ENCODE data around the gene CT45A1.
"Not testable (repeated sequence)": the region's sequence is repeated elsewhere in the genome, so short reads cannot be mapped to it uniquely, and the experiment has no call there.

Gene CT45A1

GRCh38 chrX:135713183-135713689 is at the start of gene CT45A1:
CT45A1 (plus strand) TSS chrX:135713639; CDS start chrX:135718941, 5,302 bp downstream.
- H3K9me3 Mint-ChIP-seq; DNase-seq (ENCODE audit: low spot score); H3K27ac Mint-ChIP-seq; H3K4me3 Mint-ChIP-seq; H3K4me1 Mint-ChIP-seq (ENCODE audit: low read depth); H3K36me3 Mint-ChIP-seq (ENCODE audit: low read depth); H3K27me3 Mint-ChIP-seq (ENCODE audit: low read depth): not testable (repeated sequence)

GRCh38 chrX:135672979-135673378 is 40.5 kb upstream of the CT45A1 start:
- H3K4me3 Mint-ChIP-seq; H3K9me3 Mint-ChIP-seq; H3K27me3 Mint-ChIP-seq (ENCODE audit: low read depth); H3K4me1 Mint-ChIP-seq (ENCODE audit: low read depth); DNase-seq (ENCODE audit: low spot score); H3K36me3 Mint-ChIP-seq (ENCODE audit: low read depth); H3K27ac Mint-ChIP-seq: not testable (repeated sequence)

- Mint-ChIP-seq H3K36me3 (ENCODE audit: low read depth) (no peaks in the 10 kb centered on the region), H3K27me3 (ENCODE audit: low read depth) (no peaks in the 10 kb centered on the region), H3K4me1 (ENCODE audit: low read depth) (no peaks in the 10 kb centered on the region), H3K9me3 (no peaks in the 10 kb centered on the region), H3K27ac (no peak overlapping the region), H3K4me3 (no peak overlapping the region)
- no peak for DNase-seq (ENCODE audit: low spot score)
Observed at GRCh38 chrX:135688137-135688536, 25.3 kb upstream of the CT45A1 start.

GRCh38 chrX:135695471-135695870 is 18.0 kb upstream of the CT45A1 start:
- no peak overlapping the region for H3K27ac Mint-ChIP-seq

GRCh38 chrX:135697601-135698000 is 15.8 kb upstream of the CT45A1 start:
- DNase-seq (ENCODE audit: low spot score): no peak
- H3K9me3 Mint-ChIP-seq: no peaks in the 10 kb centered on the region
- no peak overlapping the region for H3K27ac Mint-ChIP-seq
- no peaks in the 10 kb centered on the region for H3K4me1 Mint-ChIP-seq (ENCODE audit: low read depth)
- H3K4me3 Mint-ChIP-seq: no peak overlapping the region
- no peaks in the 10 kb centered on the region for H3K36me3 Mint-ChIP-seq (ENCODE audit: low read depth)
- H3K27me3 Mint-ChIP-seq (ENCODE audit: low read depth): no peaks in the 10 kb centered on the region

More at GRCh38 chrX:135695471-135695870, 18.0 kb upstream of the CT45A1 start:
- DNase-seq (ENCODE audit: low spot score): no peak
- H3K27me3 Mint-ChIP-seq (ENCODE audit: low read depth): no peaks in the 10 kb centered on the region
- H3K4me1 Mint-ChIP-seq (ENCODE audit: low read depth): no peaks in the 10 kb centered on the region
- H3K9me3 Mint-ChIP-seq: no peaks in the 10 kb centered on the region
- H3K36me3 Mint-ChIP-seq (ENCODE audit: low read depth): no peaks in the 10 kb centered on the region
- H3K4me3 Mint-ChIP-seq: no peak overlapping the region

- no peaks in the 10 kb centered on the region for H3K27me3 Mint-ChIP-seq (ENCODE audit: low read depth)
- no peaks in the 10 kb centered on the region for H3K4me1 Mint-ChIP-seq (ENCODE audit: low read depth)
- H3K9me3 Mint-ChIP-seq: no peaks in the 10 kb centered on the region
- no peak overlapping the region for H3K27ac Mint-ChIP-seq
- no peaks in the 10 kb centered on the region for H3K36me3 Mint-ChIP-seq (ENCODE audit: low read depth)
- no peak overlapping the region for H3K4me3 Mint-ChIP-seq
- no peak for DNase-seq (ENCODE audit: low spot score)
Observed at GRCh38 chrX:135698924-135699323, 14.5 kb upstream of the CT45A1 start.

- H3K27me3 Mint-ChIP-seq (ENCODE audit: low read depth): no peaks in the 10 kb centered on the region
- H3K4me3 Mint-ChIP-seq: no peak overlapping the region
Observed at GRCh38 chrX:135707880-135708279, 5.6 kb upstream of the CT45A1 start.

GRCh38 chrX:135713795-135714194 is 356 bp downstream of the CT45A1 start:
- Mint-ChIP-seq H3K4me3 (no peak overlapping the region), H3K36me3 (ENCODE audit: low read depth) (no peaks in the 10 kb centered on the region), H3K27ac (no peak overlapping the region), H3K9me3 (no peaks in the 10 kb centered on the region), H3K4me1 (ENCODE audit: low read depth) (no peaks in the 10 kb centered on the region), H3K27me3 (ENCODE audit: low read depth) (no peaks in the 10 kb centered on the region)
- DNase-seq (ENCODE audit: low spot score): no peak

More at GRCh38 chrX:135707880-135708279, 5.6 kb upstream of the CT45A1 start:
- H3K36me3 Mint-ChIP-seq (ENCODE audit: low read depth): no peaks in the 10 kb centered on the region
- H3K4me1 Mint-ChIP-seq (ENCODE audit: low read depth): no peaks in the 10 kb centered on the region
- no peak overlapping the region for H3K27ac Mint-ChIP-seq
- H3K9me3 Mint-ChIP-seq: no peaks in the 10 kb centered on the region
- no peak for DNase-seq (ENCODE audit: low spot score)

- H3K36me3 Mint-ChIP-seq (ENCODE audit: low read depth); H3K27me3 Mint-ChIP-seq (ENCODE audit: low read depth); H3K4me1 Mint-ChIP-seq (ENCODE audit: low read depth); H3K9me3 Mint-ChIP-seq; H3K4me3 Mint-ChIP-seq; DNase-seq (ENCODE audit: low spot score); H3K27ac Mint-ChIP-seq: not testable (repeated sequence)
Observed at GRCh38 chrX:135734666-135735065, 21.2 kb downstream of the CT45A1 start.

GRCh38 chrX:135737366-135738071 is 24.1 kb downstream of the CT45A1 start:
- Mint-ChIP-seq H3K4me1 (ENCODE audit: low read depth) (no peaks in the 10 kb centered on the region), H3K27me3 (ENCODE audit: low read depth) (no peaks in the 10 kb centered on the region), H3K9me3 (no peaks in the 10 kb centered on the region), H3K4me3 (no peak overlapping the region), H3K27ac (no peak overlapping the region), H3K36me3 (ENCODE audit: low read depth) (no peaks in the 10 kb centered on the region)
- no peak for DNase-seq (ENCODE audit: low spot score)

GRCh38 chrX:135740681-135741149 is 27.3 kb downstream of the CT45A1 start:
- Mint-ChIP-seq H3K4me3 (peak overlapping the region; percentile 60), H3K9me3 (no peaks in the 10 kb centered on the region), H3K27me3 (ENCODE audit: low read depth) (no peaks in the 10 kb centered on the region), H3K36me3 (ENCODE audit: low read depth) (no peaks in the 10 kb centered on the region), H3K4me1 (ENCODE audit: low read depth) (no peaks in the 10 kb centered on the region), H3K27ac (no peak overlapping the region)
- DNase-seq (ENCODE audit: low spot score): peak; percentile 24

GRCh38 chrX:135741192-135741715 is 27.8 kb downstream of the CT45A1 start:
- DNase-seq (ENCODE audit: low spot score): no peak
- Mint-ChIP-seq H3K4me1 (ENCODE audit: low read depth) (no peaks in the 10 kb centered on the region), H3K27me3 (ENCODE audit: low read depth) (no peaks in the 10 kb centered on the region), H3K9me3 (no peaks in the 10 kb centered on the region), H3K36me3 (ENCODE audit: low read depth) (no peaks in the 10 kb centered on the region), H3K4me3 (no peak overlapping the region), H3K27ac (no peak overlapping the region)

GRCh38 chrX:135744739-135745138 is 31.3 kb downstream of the CT45A1 start:
- H3K4me3 Mint-ChIP-seq; H3K36me3 Mint-ChIP-seq (ENCODE audit: low read depth); H3K4me1 Mint-ChIP-seq (ENCODE audit: low read depth); H3K27ac Mint-ChIP-seq; H3K9me3 Mint-ChIP-seq; H3K27me3 Mint-ChIP-seq (ENCODE audit: low read depth); DNase-seq (ENCODE audit: low spot score): not testable (repeated sequence)

- not testable (repeated sequence) for H3K4me3 Mint-ChIP-seq; H3K36me3 Mint-ChIP-seq (ENCODE audit: low read depth); H3K9me3 Mint-ChIP-seq; H3K27me3 Mint-ChIP-seq (ENCODE audit: low read depth); H3K27ac Mint-ChIP-seq; DNase-seq (ENCODE audit: low spot score); H3K4me1 Mint-ChIP-seq (ENCODE audit: low read depth)
Observed at GRCh38 chrX:135768091-135768490, 54.7 kb downstream of the CT45A1 start, which contains the start of gene CT45A3. CT45A3 (minus strand) TSS chrX:135768191; CDS start chrX:135764444, 3,747 bp downstream.

All from T-helper 2 cell treated with Interferon-gamma antibody and Interleukin-4, amounts not matched to agents 5 μg/mL and 100 μg/mL, for 36 hours (primary cell).